ENCODE measurements around the gene CEP63.
A peak's percentile ranks its signal among the peaks of the same experiment; 100 is the strongest.

CEP63 gene

GRCh38 chr3:134464064-134464688 lies 21.7 kb upstream of the CEP63 start:
- TF ChIP-seq CTCF (IDR thresholded peaks at IDR 0.05; ENCODE audit: control insufficient read depth, insufficient read depth, low read depth, low read length, missing control alignments) = no peak
- no peak overlapping the region for H3K4me3 ChIP-seq (ENCODE audit: control insufficient read depth, low read depth, low read length)
- peak; percentile 99 for DNase-seq (ENCODE audit: low read depth)

GRCh38 chr3:134464689-134465365 lies 21.0 kb upstream of the CEP63 start:
- no peak overlapping the region for H3K4me3 ChIP-seq (ENCODE audit: control insufficient read depth, low read depth, low read length)
- peak; percentile 13 for TF ChIP-seq CTCF (IDR thresholded peaks at IDR 0.05; ENCODE audit: control insufficient read depth, insufficient read depth, low read depth, low read length, missing control alignments)
- DNase-seq (ENCODE audit: low read depth) = no peak

DNA sequence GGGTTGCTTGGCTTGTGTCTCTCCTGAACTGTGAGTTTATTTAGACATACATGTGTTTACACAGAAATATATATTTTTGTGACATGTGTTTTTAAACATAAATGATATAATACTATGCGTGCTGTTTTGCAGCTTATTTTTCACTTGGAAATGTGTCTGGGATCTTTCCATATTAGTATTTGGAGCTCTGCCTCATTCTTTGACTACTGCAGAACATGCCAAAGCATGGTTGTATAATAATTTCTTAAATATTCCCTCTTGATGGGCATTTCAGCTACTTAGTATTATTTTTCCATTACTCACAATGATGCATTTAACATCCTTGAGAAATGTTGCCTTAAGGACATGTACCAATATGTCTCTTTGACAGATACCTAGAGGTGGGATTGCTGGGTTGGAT lies 19.5 kb upstream of the CEP63 start:
- no peak overlapping the region for H3K4me3 ChIP-seq (ENCODE audit: control insufficient read depth, low read depth, low read length)
- no peak for DNase-seq (ENCODE audit: low read depth)
- no peak for TF ChIP-seq CTCF (IDR thresholded peaks at IDR 0.05; ENCODE audit: control insufficient read depth, insufficient read depth, low read depth, low read length, missing control alignments)

DNA sequence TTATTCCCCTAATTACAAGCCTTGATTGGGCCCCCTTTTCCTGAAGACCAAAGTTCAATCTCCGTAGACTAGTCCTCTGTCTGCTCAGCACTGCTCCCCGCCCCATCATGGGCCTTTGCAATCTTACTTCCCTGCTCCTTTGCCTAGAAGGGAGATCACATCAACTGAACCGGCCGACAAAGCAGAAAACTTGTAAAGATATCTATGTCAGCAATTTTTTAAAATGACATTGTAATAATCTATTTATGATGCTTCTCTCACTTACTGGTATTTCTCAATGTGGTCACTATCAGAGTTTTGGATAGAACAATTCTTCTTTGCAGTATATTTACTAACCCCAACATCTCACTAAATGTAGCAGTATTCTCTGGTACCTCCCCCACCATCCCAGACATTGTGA lies 17.3 kb upstream of the CEP63 start:
- no peak overlapping the region for H3K4me3 ChIP-seq (ENCODE audit: control insufficient read depth, low read depth, low read length)
- no peak for DNase-seq (ENCODE audit: low read depth)
- no peak for TF ChIP-seq CTCF (IDR thresholded peaks at IDR 0.05; ENCODE audit: control insufficient read depth, insufficient read depth, low read depth, low read length, missing control alignments)

- no peak for DNase-seq (ENCODE audit: low read depth)
- no peak overlapping the region for H3K4me3 ChIP-seq (ENCODE audit: control insufficient read depth, low read depth, low read length)
- TF ChIP-seq CTCF (IDR thresholded peaks at IDR 0.05; ENCODE audit: control insufficient read depth, insufficient read depth, low read depth, low read length, missing control alignments) = no peak
Measured at GRCh38 chr3:134471521-134472193, 14.2 kb upstream of the CEP63 start.

- no peak overlapping the region for H3K4me3 ChIP-seq (ENCODE audit: control insufficient read depth, low read depth, low read length)
- no peak for TF ChIP-seq CTCF (IDR thresholded peaks at IDR 0.05; ENCODE audit: control insufficient read depth, insufficient read depth, low read depth, low read length, missing control alignments)
- no peak for DNase-seq (ENCODE audit: low read depth)
Measured at GRCh38 chr3:134472831-134473230, 13.0 kb upstream of the CEP63 start.
